ENCODE data around the gene PLPP4. TPM values are rescaled to one million over a fixed set of nuclear protein-coding genes. Genes with fewer than 3 reads are reported as not detected.
"Not testable (repeated sequence)": the region's sequence is repeated elsewhere in the genome, so short reads cannot be mapped to it uniquely, and the experiment has no call there.

The PLPP4 gene
- total RNA-seq, 1 experiment from 2014 or later, result 1.3 TPM

- no peaks in the 10 kb centered on the region for H3K4me1 Mint-ChIP-seq (ENCODE audit: insufficient read depth, unreplicated experiment)
- no peaks in the 10 kb centered on the region for H3K27me3 Mint-ChIP-seq (ENCODE audit: insufficient read depth, unreplicated experiment)
- no peaks in the 10 kb centered on the region for H3K36me3 Mint-ChIP-seq (ENCODE audit: insufficient read depth, unreplicated experiment)
- no peak overlapping the region for H3K27ac Mint-ChIP-seq (ENCODE audit: low read depth, unreplicated experiment)
- POLR2A ChIA-PET, result interaction anchor here (0.7 to 2.1 kb wide), 3 partner anchors 9 to 14 kb away, joined by 3 to 6 read pairs (median 5); no protein-coding TSS in a partner anchor
- no peak for DNase-seq (ENCODE audit: unreplicated experiment)
- no peak overlapping the region for H3K4me3 Mint-ChIP-seq (ENCODE audit: unreplicated experiment)
- H3K9me3 Mint-ChIP-seq (ENCODE audit: unreplicated experiment), result no peaks in the 10 kb centered on the region
- intact Hi-C loops (cut with micrococcal nuclease), result no loop called here
- CTCF ChIA-PET, result interaction anchor here (0.6 to 0.7 kb wide), 2 partner anchors 8 to 25 kb away, joined by 3 read pairs; no protein-coding TSS in a partner anchor
- no TSS peak for BruUV-seq (replicated peaks)
- no peak for TF ChIP-seq CTCF (IDR thresholded peaks at IDR 0.05; ENCODE audit: unreplicated experiment)
These were observed 38.4 kb downstream of the PLPP4 start for GRCh38 chr10:120495226-120496009.

- ChIA-PET POLR2A (no interaction called here), CTCF (interaction anchor here (0.6 to 1.2 kb wide), 4 partner anchors 10 to 1475 kb away, joined by 3 to 4 read pairs (median 3); partner anchors contain the start of gene NSMCE4A)
- Mint-ChIP-seq H3K27ac (ENCODE audit: low read depth, unreplicated experiment) (no peak overlapping the region), H3K9me3 (ENCODE audit: unreplicated experiment) (peaks cover 14% of the 10 kb centered on the region), H3K4me3 (ENCODE audit: unreplicated experiment) (no peak overlapping the region), H3K36me3 (ENCODE audit: insufficient read depth, unreplicated experiment) (peaks cover 2% of the 10 kb centered on the region), H3K27me3 (ENCODE audit: insufficient read depth, unreplicated experiment) (no peaks in the 10 kb centered on the region), H3K4me1 (ENCODE audit: insufficient read depth, unreplicated experiment) (peaks cover 16% of the 10 kb centered on the region)
- TF ChIP-seq CTCF (IDR thresholded peaks at IDR 0.05; ENCODE audit: unreplicated experiment), result no peak
- no TSS peak for BruUV-seq (replicated peaks)
- DNase-seq (ENCODE audit: unreplicated experiment), result no peak
- intact Hi-C loops (cut with micrococcal nuclease), result no loop called here
These were observed 42.9 kb downstream of the PLPP4 start for GRCh38 chr10:120499883-120500282.

- no peaks in the 10 kb centered on the region for H3K27me3 Mint-ChIP-seq (ENCODE audit: insufficient read depth, unreplicated experiment)
These were observed 46.7 kb downstream of the PLPP4 start for GRCh38 chr10:120503689-120504088.

GRCh38 chr10:120504227-120504626, 47.2 kb downstream of the PLPP4 start:
- H3K9me3 Mint-ChIP-seq (ENCODE audit: unreplicated experiment), result peaks cover 14% of the 10 kb centered on the region
- H3K27ac Mint-ChIP-seq (ENCODE audit: low read depth, unreplicated experiment), result peak overlapping the region; percentile 93
- BruUV-seq (replicated peaks); H3K36me3 Mint-ChIP-seq (ENCODE audit: insufficient read depth, unreplicated experiment); H3K27me3 Mint-ChIP-seq (ENCODE audit: insufficient read depth, unreplicated experiment); intact Hi-C loops (cut with micrococcal nuclease): not testable (repeated sequence)
- peak overlapping the region; percentile 39 for H3K4me3 Mint-ChIP-seq (ENCODE audit: unreplicated experiment)
- peak; percentile 83 for DNase-seq (ENCODE audit: unreplicated experiment)
- peaks cover 59% of the 10 kb centered on the region for H3K4me1 Mint-ChIP-seq (ENCODE audit: insufficient read depth, unreplicated experiment)
- CTCF ChIA-PET, result interaction anchor here (0.6 to 1.2 kb wide), 4 partner anchors 15 to 89 kb away, joined by 3 to 4 read pairs (median 3); no protein-coding TSS in a partner anchor
- POLR2A ChIA-PET, result interaction anchor here (0.6 to 7.6 kb wide), 7 partner anchors 8 to 229 kb away, joined by 3 to 38 read pairs (median 4); no protein-coding TSS in a partner anchor

More at GRCh38 chr10:120503689-120504088, 46.7 kb downstream of the PLPP4 start:
- TSS peak; percentile 64 for BruUV-seq (replicated peaks)
- ChIA-PET POLR2A (interaction anchor here (0.9 to 7.6 kb wide), 4 partner anchors 11 to 229 kb away, joined by 3 to 38 read pairs (median 4); no protein-coding TSS in a partner anchor), CTCF (interaction anchor here (0.5 to 1.0 kb wide), 2 partner anchors 9 to 348 kb away, joined by 3 read pairs; no protein-coding TSS in a partner anchor)
- Mint-ChIP-seq H3K27ac (ENCODE audit: low read depth, unreplicated experiment) (peak overlapping the region; percentile 93), H3K4me3 (ENCODE audit: unreplicated experiment) (peak overlapping the region; percentile 39), H3K9me3 (ENCODE audit: unreplicated experiment) (peaks cover 14% of the 10 kb centered on the region), H3K4me1 (ENCODE audit: insufficient read depth, unreplicated experiment) (peaks cover 53% of the 10 kb centered on the region), H3K36me3 (ENCODE audit: insufficient read depth, unreplicated experiment) (peaks cover 5% of the 10 kb centered on the region)
- TF ChIP-seq CTCF (IDR thresholded peaks at IDR 0.05; ENCODE audit: unreplicated experiment), result no peak
- DNase-seq (ENCODE audit: unreplicated experiment), result peak; percentile 5
- intact Hi-C loops (cut with micrococcal nuclease), result no loop called here

Data from MCF 10A (cell line).